A172 (cell line): ENCODE data around the gene DYNLT2. TPM values are rescaled to one million over a fixed set of nuclear protein-coding genes. Genes with fewer than 3 reads are reported as not detected.
"Not testable (repeated sequence)": the region's sequence is repeated elsewhere in the genome, so short reads cannot be mapped to it uniquely, and the experiment has no call there.

Experiments
- DNase-seq: peaks from one replicate; pipeline ENCODE4 v3.0.0-alpha.2; 2015; ENCODE audit warnings: low spot score
- total RNA-seq: library from RNA; depleted of rRNA; stranded (reverse); fragments of >200 nt; shearing (Covaris generic); gene quantifications from 2 replicates; pipeline ENCODE4 v1.2.3, GENCODE V29; 2014; rRNA removed

DYNLT2 gene
- total RNA-seq, 1 experiment from 2014 or later: 2.8 TPM

- DNase-seq: no peak
These were observed 49.9 kb downstream of the DYNLT2 start for GRCh38 chr6:169701311-169701953.

GRCh38 chr6:169700296-169700695, 51.1 kb downstream of the DYNLT2 start:
- DNase-seq: no peak

- DNase-seq: not testable (repeated sequence)
These were observed 54.3 kb downstream of the DYNLT2 start for GRCh38 chr6:169697115-169697514.

- DNase-seq: no peak
These were observed 56.2 kb downstream of the DYNLT2 start for GRCh38 chr6:169695131-169695530.

GRCh38 chr6:169692516-169692915, 58.9 kb downstream of the DYNLT2 start:
- DNase-seq: no peak

GRCh38 chr6:169691260-169691659, 60.1 kb downstream of the DYNLT2 start:
- no peak for DNase-seq

Other genes with a start within 250 kb of the DYNLT2 start
- gene WDR27, start 49.5 kb downstream of the DYNLT2 start, total RNA-seq: 13.0 and 13.6 TPM in 2 replicates
- 29.5 and 34.2 TPM in 2 replicates for gene C6orf120, start 49.4 kb downstream of the DYNLT2 start, total RNA-seq
- 19.3 and 25.9 TPM in 2 replicates for gene PHF10, start 27.1 kb downstream of the DYNLT2 start, total RNA-seq
- 12.5 and 16.6 TPM in 2 replicates for gene ERMARD, start 50 bp upstream of the DYNLT2 start, total RNA-seq